GM20431 (cell line): ENCODE results near the gene EID1.

ENCODE experiments used
- in situ Hi-C: fragments of 300-500 bp; cut with MseI, MboI; formaldehyde crosslinking; loops from one replicate; pipeline ENCODE4 v1.15.0; 2020; ENCODE audit warnings: low sequenced_read_pairs; ENCODE audit not compliant: unreplicated experiment

Gene EID1

GRCh38 chr15:48877630-48878595 lies at the start of gene EID1:
Gene EID1, plus strand, starts transcription at chr15:48878134. Its CDS starts 43 bp downstream, at chr15:48878177.
- in situ Hi-C loops, result no loop called here

GRCh38 chr15:48828471-48828870 lies 49.5 kb upstream of the EID1 start:
- in situ Hi-C loops, result no loop called here

DNA sequence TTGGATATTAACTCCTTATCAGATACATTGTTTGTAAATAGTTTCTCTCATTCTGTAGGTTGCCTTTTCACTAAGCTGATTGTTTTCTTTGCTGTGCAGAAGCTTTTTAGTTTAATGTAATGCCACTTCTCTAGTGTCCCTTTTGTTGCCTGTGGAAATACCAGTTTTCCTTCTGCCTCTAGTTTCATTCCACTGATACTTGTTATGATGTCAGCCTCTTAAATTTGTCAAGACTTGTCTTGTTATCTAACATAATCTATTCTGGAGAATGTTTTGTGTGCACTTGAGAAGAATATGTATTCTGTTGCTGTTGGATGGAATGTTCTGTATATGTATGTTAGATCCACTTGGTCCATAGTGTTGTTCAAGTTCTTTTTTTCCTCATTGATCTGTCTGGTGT lies 49.0 kb upstream of the EID1 start:
- in situ Hi-C loops, result no loop called here

GRCh38 chr15:48832648-48833047 lies 45.3 kb upstream of the EID1 start:
- in situ Hi-C loops, result no loop called here

DNA sequence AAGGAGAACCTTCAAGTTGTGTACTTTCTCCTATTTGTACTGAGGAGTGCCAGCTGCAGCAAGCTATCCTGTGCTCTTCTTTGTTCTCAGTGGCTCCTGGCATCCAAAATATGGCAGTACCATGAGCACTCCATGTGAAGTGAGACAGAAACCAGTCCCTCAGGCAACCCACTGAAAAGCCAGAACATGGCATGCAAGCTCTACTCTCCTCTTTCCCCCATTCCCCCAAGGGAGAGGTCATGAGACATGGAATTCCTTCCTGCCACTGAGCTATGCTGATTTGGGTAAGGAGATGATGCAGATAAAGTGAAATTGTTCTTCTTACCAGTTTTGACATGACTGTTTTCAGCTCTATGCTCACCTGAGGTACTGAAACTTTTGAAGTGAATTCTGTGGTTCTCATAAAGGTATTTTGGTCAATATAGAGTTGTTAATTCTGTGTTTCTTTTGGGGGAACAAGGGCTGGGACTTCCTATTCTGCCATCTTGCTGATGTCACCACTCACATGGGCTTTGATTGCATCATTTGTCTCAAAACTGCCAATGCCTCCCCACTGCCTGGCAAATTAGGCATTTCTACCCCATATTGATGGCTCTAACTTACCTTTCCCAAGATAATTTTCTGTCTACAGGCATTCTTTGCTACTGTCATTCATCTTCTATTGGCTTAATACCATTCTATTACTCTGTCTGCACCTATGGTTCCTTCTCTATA lies 44.3 kb upstream of the EID1 start:
- in situ Hi-C loops, result no loop called here

GRCh38 chr15:48834756-48835155 lies 43.2 kb upstream of the EID1 start:
- in situ Hi-C loops, result no loop called here

GRCh38 chr15:48842501-48842900 lies 35.4 kb upstream of the EID1 start:
- in situ Hi-C loops, result no loop called here

DNA sequence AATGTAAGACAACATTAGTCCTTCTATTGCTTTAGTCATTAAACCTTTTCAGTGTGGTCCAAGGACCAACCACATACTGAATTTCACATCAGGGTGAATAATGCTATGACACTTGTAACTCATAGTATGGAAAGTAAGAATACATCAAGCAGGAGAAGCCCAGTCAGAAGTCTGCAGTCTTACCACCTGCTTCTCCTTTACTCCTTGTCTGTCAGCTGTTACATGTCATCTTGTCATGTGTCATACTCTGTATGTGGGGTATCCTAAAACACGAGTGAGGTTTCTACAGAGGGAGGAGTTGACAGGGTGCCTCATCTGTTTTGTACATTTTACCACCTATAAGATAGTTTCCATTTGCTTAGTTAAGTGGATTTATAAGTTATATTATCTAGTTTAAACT lies 32.8 kb upstream of the EID1 start:
- in situ Hi-C loops, result no loop called here

GRCh38 chr15:48850648-48851047 lies 27.3 kb upstream of the EID1 start:
- in situ Hi-C loops, result loop anchor here (25.0 kb wide), 1 partner anchor 562 kb away; the partner anchor contains the start of gene FGF7

GRCh38 chr15:48851956-48852355 lies 26.0 kb upstream of the EID1 start:
- in situ Hi-C loops, result loop anchor here (25.0 kb wide), 1 partner anchor 560 kb away; the partner anchor contains the start of gene FGF7

DNA sequence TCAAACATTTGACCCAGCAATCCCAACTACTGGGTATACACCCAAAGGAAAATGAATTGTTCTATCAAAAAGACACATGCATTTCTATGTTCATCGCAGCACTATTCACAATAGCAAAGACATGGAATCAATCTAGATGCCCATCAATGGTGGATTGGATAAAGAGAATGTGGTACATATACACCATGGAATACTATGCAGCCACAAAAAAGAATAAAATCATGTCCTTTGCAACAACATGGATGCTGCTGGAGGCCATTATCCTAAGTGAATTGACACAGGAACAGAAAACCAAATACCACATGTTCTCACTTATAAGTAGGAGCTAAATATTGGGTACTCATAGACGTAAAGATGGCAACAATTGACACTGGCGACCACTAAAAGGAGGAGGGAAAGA lies 23.5 kb upstream of the EID1 start:
- in situ Hi-C loops, result loop anchor here (25.0 kb wide), 1 partner anchor 558 kb away; the partner anchor contains the start of gene FGF7

GRCh38 chr15:48855501-48856440 lies 22.2 kb upstream of the EID1 start:
- in situ Hi-C loops, result loop anchor here (25.0 kb wide), 1 partner anchor 557 kb away; the partner anchor contains the start of gene FGF7

GRCh38 chr15:48856942-48857341 lies 21.0 kb upstream of the EID1 start:
- in situ Hi-C loops, result loop anchor here (25.0 kb wide), 1 partner anchor 555 kb away; the partner anchor contains the start of gene FGF7

DNA sequence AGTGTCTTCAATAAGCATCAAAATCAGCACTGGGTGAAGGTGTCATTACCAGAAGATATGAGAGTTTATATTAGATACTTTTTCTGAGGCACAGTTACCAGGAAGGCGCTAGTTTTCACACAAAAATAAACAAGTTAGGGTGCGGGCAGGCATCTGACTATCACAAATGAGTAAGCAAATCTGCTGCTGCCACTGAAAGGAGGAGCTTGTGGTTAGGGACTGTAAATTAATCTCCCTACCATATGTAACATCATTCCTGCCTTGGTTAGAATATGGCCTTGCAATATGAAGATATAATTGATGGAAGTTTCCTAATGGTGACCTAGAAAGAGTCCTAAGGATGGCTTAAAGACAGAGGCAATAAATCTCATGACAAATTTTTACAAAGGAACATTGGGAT lies 19.5 kb upstream of the EID1 start:
- in situ Hi-C loops, result loop anchor here (25.0 kb wide), 1 partner anchor 554 kb away; the partner anchor contains the start of gene FGF7

GRCh38 chr15:48859426-48859825 lies 18.5 kb upstream of the EID1 start:
- in situ Hi-C loops, result loop anchor here (25.0 kb wide), 1 partner anchor 553 kb away; the partner anchor contains the start of gene FGF7

DNA sequence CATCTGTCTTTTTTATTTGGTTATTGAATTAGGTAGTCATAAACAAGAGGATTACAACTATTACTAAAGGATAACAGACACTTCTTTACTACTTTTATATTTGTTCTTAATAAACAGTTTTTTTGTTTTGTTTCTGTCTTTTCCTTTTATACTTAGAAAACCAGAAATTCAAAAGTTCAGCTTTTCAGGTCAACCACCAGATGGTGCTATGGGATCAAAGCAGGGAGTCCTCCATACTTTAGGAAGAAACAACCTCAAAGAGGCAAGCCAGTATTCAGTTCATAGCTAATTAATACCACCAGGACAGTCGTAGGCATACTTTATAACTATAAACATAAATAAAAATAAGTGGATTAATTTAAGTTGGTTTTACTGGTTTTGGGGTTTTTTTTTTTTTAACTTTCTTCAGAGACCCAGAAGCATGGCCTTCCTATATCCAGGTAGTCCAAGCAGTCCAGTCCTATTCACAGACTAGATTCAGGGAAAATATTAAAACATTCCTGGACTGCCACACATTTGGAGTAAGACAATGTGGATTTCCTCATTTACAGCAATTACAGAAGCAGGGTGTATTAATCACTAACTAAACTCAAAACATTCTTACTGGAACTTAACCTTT lies 16.0 kb upstream of the EID1 start:
- in situ Hi-C loops, result loop anchor here (25.0 kb wide), 1 partner anchor 550 kb away; the partner anchor contains the start of gene FGF7

- in situ Hi-C loops, result loop anchor here (25.0 kb wide), 1 partner anchor 550 kb away; the partner anchor contains the start of gene FGF7
Measured at GRCh38 chr15:48862705-48863104, 15.2 kb upstream of the EID1 start.

GRCh38 chr15:48865370-48866079 lies 12.4 kb upstream of the EID1 start:
- in situ Hi-C loops, result loop anchor here (25.0 kb wide), 1 partner anchor 547 kb away; the partner anchor contains the start of gene FGF7
